ENCODE data around the gene GRSF1. TPM values are rescaled to one million over a fixed set of nuclear protein-coding genes. Genes with fewer than 3 reads are reported as not detected.
"Not testable (repeated sequence)": the region's sequence is repeated elsewhere in the genome, so short reads cannot be mapped to it uniquely, and the experiment has no call there.

The GRSF1 gene
- total RNA-seq, 1 experiment from 2014 or later, result 70.0 TPM

DNA sequence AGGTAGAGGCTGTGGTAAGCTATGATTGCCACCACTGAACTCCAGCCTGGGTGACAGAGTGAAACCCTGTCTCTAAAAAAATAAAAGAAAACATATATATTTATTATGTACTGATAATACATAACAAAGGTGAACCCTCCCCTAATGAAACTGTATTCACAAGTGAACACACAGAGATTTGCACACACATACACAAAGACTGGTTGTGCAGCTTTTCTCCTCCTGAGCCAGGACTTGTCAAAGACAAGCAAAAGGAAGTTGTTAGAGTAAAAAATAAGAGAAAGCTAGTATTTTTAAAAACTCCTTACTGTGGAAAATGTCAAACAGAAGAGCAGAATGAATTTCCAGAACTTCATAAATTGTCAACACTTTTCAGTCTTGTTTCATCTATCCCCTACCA, 1.5 kb upstream of the GRSF1 start:
- no TSS peak for BruUV-seq (replicated peaks)
- no peak overlapping the region for H3K27ac ChIP-seq
- CTCF ChIA-PET, result no interaction called here
- no peaks in the 10 kb centered on the region for H3K27me3 ChIP-seq (ENCODE audit: insufficient read depth, low read depth)
- H3K4me3 ChIP-seq, result no peak overlapping the region
- no peak overlapping the region for H2AFZ ChIP-seq
- H3K9me2 ChIP-seq (ENCODE audit: insufficient read depth), result no peaks in the 10 kb centered on the region
- peaks cover 31% of the 10 kb centered on the region for H3K79me2 ChIP-seq (ENCODE audit: low read depth)
- H3K36me3 ChIP-seq (ENCODE audit: low read depth), result no peaks in the 10 kb centered on the region
- no peak for DNase-seq
- no peaks in the 10 kb centered on the region for H3F3A ChIP-seq (ENCODE audit: insufficient read depth, low read depth)
- no peaks in the 10 kb centered on the region for H3K9me3 ChIP-seq (ENCODE audit: insufficient read depth, low read depth)
- H4K20me1 ChIP-seq (ENCODE audit: insufficient read depth), result peaks cover 23% of the 10 kb centered on the region
- no peak for TF ChIP-seq EZH2 (IDR thresholded peaks at IDR 0.05; ENCODE audit: low read depth)
- TF ChIP-seq, protein P1, sequence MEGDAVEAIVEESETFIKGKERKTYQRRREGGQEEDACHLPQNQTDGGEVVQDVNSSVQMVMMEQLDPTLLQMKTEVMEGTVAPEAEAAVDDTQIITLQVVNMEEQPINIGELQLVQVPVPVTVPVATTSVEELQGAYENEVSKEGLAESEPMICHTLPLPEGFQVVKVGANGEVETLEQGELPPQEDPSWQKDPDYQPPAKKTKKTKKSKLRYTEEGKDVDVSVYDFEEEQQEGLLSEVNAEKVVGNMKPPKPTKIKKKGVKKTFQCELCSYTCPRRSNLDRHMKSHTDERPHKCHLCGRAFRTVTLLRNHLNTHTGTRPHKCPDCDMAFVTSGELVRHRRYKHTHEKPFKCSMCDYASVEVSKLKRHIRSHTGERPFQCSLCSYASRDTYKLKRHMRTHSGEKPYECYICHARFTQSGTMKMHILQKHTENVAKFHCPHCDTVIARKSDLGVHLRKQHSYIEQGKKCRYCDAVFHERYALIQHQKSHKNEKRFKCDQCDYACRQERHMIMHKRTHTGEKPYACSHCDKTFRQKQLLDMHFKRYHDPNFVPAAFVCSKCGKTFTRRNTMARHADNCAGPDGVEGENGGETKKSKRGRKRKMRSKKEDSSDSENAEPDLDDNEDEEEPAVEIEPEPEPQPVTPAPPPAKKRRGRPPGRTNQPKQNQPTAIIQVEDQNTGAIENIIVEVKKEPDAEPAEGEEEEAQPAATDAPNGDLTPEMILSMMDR (conservative IDR thresholded peaks at IDR 0.05), result no peak
- intact Hi-C loops (cut with micrococcal nuclease; ENCODE audit: unreplicated experiment), result no loop called here
- POLR2A ChIA-PET (ENCODE audit: unreplicated experiment), result no interaction called here
- H3K4me2 ChIP-seq, result no peak overlapping the region
- peaks cover 6% of the 10 kb centered on the region for H3K4me1 ChIP-seq (replicated peaks; ENCODE audit: insufficient read depth)

DNA sequence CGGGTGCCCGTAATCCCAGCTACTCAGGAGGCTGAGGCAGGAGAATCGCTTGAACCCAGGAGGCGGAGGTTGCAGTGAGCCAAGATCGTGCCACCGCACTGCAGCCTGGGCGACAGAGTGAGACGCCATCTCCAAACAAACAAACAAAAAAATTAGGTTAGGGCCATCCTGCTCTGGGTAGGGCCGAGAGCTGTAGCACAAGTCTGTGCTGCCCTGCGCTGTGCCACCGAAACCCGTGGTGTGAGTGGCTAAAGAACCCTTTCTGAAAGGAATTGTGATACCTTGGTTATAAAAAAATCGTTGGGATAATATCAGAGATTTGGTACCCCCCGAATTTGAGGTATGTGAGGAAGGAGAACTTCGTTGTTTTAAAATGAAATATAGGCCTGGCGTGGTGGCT, 941 bp upstream of the GRSF1 start:
- POLR2A ChIA-PET (ENCODE audit: unreplicated experiment); DNase-seq; H2AFZ ChIP-seq; H3K27ac ChIP-seq; CTCF ChIA-PET; H3K4me3 ChIP-seq; H3K36me3 ChIP-seq (ENCODE audit: low read depth); H3K9me3 ChIP-seq (ENCODE audit: insufficient read depth, low read depth); H3K4me1 ChIP-seq (replicated peaks; ENCODE audit: insufficient read depth); H3K27me3 ChIP-seq (ENCODE audit: insufficient read depth, low read depth); H3F3A ChIP-seq (ENCODE audit: insufficient read depth, low read depth); H3K9me2 ChIP-seq (ENCODE audit: insufficient read depth): not testable (repeated sequence)
- H4K20me1 ChIP-seq (ENCODE audit: insufficient read depth), result peaks cover 24% of the 10 kb centered on the region
- 0 out of 2 replicates have a peak overlapping the region, but pooled peaks have one; percentile 8 for H3K4me2 ChIP-seq
- peaks cover 37% of the 10 kb centered on the region for H3K79me2 ChIP-seq (ENCODE audit: low read depth)
- intact Hi-C loops (cut with micrococcal nuclease; ENCODE audit: unreplicated experiment), result loop anchor here (1.0 kb wide), 1 partner anchor 152 kb away; the partner anchor contains the start of gene UTP3
- TSS peak; percentile 17 for BruUV-seq (replicated peaks)

DNA sequence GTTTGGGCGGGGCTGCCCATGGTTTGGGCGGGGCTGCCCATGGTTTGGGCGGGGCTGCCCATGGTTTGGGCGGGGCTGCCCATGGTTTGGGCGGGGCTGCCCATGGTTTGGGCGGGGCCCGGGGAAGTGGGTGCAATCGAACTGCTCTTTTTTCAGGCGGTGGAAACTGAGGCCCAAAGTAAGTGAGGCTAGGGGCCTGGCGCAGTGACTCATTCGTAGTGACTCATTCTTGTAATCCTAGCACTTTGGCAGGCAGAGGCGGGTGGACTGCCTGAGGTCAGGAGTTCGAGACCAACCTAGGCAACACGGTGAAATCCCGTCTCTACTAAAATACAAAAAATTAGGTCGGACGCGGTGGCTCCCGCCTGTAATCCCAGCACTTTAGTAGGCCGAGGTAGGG, 447 bp upstream of the GRSF1 start:
- H3K4me1 ChIP-seq (replicated peaks; ENCODE audit: insufficient read depth); H3K27ac ChIP-seq; H2AFZ ChIP-seq; H3F3A ChIP-seq (ENCODE audit: insufficient read depth, low read depth); H3K4me3 ChIP-seq; BruUV-seq (replicated peaks); H3K9me3 ChIP-seq (ENCODE audit: insufficient read depth, low read depth); POLR2A ChIA-PET (ENCODE audit: unreplicated experiment); H3K36me3 ChIP-seq (ENCODE audit: low read depth); H3K9me2 ChIP-seq (ENCODE audit: insufficient read depth); H3K27me3 ChIP-seq (ENCODE audit: insufficient read depth, low read depth); CTCF ChIA-PET: not testable (repeated sequence)
- Histone ChIP-seq H3K4me2 (0 out of 2 replicates have a peak overlapping the region, but pooled peaks have one; percentile 8), H4K20me1 (ENCODE audit: insufficient read depth) (peaks cover 24% of the 10 kb centered on the region), H3K79me2 (ENCODE audit: low read depth) (peaks cover 39% of the 10 kb centered on the region)
- peak in 1 of 2 experiments; percentile 40 for DNase-seq
- intact Hi-C loops (cut with micrococcal nuclease; ENCODE audit: unreplicated experiment), result loop anchor here (1.0 kb wide), 1 partner anchor 152 kb away; the partner anchor contains the start of gene UTP3

DNA sequence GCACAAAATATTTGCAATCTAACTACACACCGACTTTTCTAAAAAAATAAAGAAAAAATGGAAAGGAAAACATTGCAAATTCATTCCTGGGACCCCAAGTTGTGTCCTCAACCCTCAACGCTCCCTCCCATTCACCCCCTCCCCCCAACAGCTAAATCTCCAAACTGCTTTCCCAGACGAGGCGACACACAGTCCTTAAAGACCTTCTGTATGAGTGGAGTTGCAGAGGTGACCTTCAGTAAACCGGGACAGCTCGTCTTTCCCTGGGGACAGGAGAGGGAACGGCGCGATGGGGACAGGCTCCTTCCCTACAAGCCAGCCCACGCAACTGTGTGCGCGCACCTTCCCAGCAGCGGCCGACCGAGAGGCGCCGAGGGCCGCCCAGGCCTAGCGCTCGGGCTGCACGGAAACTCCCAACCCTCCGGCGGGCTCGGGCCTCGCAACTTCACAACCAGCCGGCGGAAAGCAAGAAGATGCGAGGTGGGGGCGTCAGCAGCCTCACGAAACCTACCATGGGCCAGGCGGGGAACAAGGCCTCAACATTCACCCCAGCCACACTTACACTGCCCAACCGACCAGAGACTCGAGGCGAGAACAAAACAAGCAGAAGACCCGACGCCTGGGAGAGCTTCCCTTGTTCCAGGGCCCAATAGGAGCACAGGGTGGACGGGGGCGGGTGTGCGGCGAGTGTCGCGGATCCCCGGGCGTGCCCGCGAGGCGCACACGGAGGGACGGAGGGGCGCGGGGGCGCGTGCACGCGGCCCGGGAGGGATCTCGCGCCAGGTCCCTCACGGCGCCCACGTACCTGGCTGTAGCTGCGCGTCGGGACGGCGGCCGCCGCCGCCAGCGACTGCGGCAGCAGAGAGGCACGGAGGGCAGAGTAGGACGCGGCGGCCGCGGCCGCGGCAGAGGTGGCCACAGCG, 763 bp downstream of the GRSF1 start:
- peaks cover 6% of the 10 kb centered on the region for H3K4me1 ChIP-seq (replicated peaks; ENCODE audit: insufficient read depth)
- TF ChIP-seq, protein P1 (conservative IDR thresholded peaks at IDR 0.05), result no peak
- TF ChIP-seq EZH2 (IDR thresholded peaks at IDR 0.05; ENCODE audit: low read depth), result no peak
- H3F3A ChIP-seq (ENCODE audit: insufficient read depth, low read depth), result no peaks in the 10 kb centered on the region
- H3K27me3 ChIP-seq (ENCODE audit: insufficient read depth, low read depth), result no peaks in the 10 kb centered on the region
- H3K36me3 ChIP-seq (ENCODE audit: low read depth), result peaks cover 3% of the 10 kb centered on the region; the same call in 1 of the 2 replicates
- H2AFZ ChIP-seq, result peak overlapping the region; percentile 71
- ChIA-PET POLR2A (ENCODE audit: unreplicated experiment) (interaction anchor here (0.5 kb wide), 1 partner anchor 40 kb away, joined by 3 read pairs; no protein-coding TSS in a partner anchor), CTCF (interaction anchor here (0.6 kb wide), 1 partner anchor 155 kb away, joined by 4 read pairs; the partner anchor contains the start of gene DCK)
- BruUV-seq (replicated peaks), result TSS peak; percentile 52
- peak overlapping the region; percentile 54 for H3K27ac ChIP-seq
- no peaks in the 10 kb centered on the region for H3K9me3 ChIP-seq (ENCODE audit: insufficient read depth, low read depth)
- DNase-seq, result peak in 1 of 2 experiments; percentile 29
- peaks cover 48% of the 10 kb centered on the region for H3K79me2 ChIP-seq (ENCODE audit: low read depth)
- peaks cover 33% of the 10 kb centered on the region for H4K20me1 ChIP-seq (ENCODE audit: insufficient read depth)
- intact Hi-C loops (cut with micrococcal nuclease; ENCODE audit: unreplicated experiment), result loop anchor here (2.0 to 5.0 kb wide), 2 partner anchors 64 to 153 kb away; partner anchors contain the start of genes DCK and MOB1B
- H3K4me2 ChIP-seq, result peak overlapping the region; percentile 85
- H3K4me3 ChIP-seq, result peak overlapping the region; percentile 80
- H3K9me2 ChIP-seq (ENCODE audit: insufficient read depth), result no peaks in the 10 kb centered on the region
